ENCODE results near the gene HHATL.

HHATL gene

DNA sequence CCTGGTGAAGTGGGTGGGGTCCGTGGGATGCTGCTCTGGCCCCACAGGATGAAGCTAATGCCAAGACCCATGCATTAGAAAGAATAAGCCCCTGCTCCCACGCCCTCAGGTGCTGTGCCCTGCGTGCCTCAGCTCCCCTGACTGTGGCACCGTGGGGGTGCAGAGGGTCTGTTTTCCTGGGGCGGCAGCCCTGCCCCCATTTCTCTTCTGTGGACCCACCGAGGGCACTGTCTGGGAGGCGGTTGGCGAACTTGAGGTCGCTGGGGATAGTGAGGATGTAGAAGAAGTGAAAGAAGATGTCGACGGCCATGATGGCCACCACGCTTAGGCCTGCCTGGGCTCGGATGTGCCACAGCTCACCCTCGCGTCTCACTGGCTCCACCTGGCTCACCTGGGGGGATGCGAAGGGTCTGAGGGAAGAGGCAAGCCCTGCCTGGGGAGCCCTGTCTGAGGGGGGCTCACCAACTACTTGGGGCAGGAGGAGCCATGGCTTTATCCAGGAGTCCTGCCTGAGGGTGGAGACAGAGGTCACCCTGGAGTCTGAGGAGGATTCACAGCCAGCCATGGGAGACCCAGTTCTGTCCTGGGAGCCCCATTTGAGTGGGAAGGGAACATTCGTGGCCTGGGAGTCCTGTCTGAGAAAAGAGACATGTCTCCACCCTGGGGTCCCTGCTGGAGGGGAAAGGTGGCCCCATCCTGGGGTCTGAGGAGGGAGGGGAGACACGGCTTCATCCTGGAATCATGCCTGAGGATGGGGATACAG, 5.1 kb downstream of the HHATL start:
- no peak overlapping the region for H3K9ac ChIP-seq (ENCODE audit: low read depth in 1 of 2, low read length in 2 of 2)

DNA sequence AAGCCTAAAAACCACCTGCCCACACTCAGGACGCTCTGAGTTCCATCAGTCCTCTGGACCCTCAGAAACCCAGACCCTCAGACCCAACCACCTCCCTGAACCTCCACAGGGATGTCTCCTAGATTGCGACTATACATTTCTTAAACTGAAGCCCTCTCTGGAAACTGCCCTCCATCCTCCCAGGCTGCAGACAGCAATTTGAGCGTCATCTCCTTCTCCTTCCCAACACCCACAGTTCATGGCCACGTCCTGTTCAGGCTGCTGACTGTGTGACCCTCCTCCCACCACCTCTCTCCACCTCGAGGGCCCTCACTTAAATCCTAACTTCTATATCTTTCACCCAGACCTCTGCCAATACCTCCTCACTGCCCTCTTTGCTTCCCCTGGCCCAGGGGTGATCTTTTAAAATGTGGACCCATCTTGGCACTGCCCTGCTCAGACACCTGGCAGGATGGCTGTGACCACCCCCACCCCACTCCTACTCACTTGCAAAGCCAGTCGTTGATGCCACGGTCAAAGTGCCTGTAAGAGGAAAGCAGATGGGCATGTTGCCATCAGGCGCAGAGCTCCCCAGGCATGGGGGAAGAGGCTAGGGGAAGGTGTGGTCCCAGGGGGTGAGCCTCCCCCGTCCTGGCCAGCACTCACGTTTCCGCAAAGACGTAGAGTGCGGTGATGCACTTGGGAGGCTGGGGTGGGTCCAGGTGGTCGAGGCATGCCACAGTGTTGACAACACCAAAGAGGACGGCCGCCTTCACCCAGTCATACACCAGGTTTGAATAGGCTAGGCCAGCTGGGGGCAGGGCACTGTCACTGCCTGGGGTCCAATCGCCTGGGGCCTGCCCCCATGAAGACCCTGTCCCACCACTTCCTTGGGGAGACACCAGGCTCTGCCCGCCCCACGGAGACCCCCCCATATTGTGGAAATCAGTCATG, 6.0 kb downstream of the HHATL start:
- no peaks in the 10 kb centered on the region for H3K27me3 ChIP-seq (ENCODE audit: control insufficient read depth in 2 of 2, insufficient read depth in 2 of 2, low read length in 2 of 2)

More for the DNA sequence above, 5.1 kb downstream of the HHATL start:
- Histone ChIP-seq H3K4me3 (ENCODE audit: low read length in 2 of 2) (no peak overlapping the region), H3K4me1 (ENCODE audit: control insufficient read depth in 2 of 2, insufficient read depth in 2 of 2, low read length in 2 of 2) (no peaks in the 10 kb centered on the region), H3K27me3 (ENCODE audit: control insufficient read depth in 2 of 2, insufficient read depth in 2 of 2, low read length in 2 of 2) (no peaks in the 10 kb centered on the region), H3K9me3 (ENCODE audit: control insufficient read depth in 2 of 2, low read length in 2 of 2) (no peaks in the 10 kb centered on the region), H3K36me3 (ENCODE audit: control insufficient read depth in 2 of 2, insufficient read depth in 2 of 2, low read length in 2 of 2) (no peaks in the 10 kb centered on the region), H3K27ac (ENCODE audit: low read depth in 2 of 2, low read length in 2 of 2) (no peak overlapping the region)

DNA sequence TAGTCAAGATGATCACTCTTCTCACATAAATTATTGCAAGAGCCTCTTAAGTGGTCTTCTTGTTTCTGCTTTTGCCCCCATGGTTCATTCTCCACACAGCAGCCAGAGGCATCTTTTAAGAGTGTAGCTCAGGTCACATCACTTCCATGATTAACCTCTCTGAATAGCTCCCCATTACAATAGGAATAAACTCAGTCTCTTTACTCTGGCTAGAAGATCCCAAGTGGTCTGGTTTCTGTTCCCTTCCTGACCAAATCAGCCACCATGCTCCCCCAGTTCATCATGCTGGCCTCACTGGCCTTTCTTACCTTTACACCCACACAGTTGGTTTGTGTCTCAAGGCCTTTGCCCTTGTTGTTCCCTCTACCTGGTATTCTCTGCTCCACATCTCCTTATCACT, 8.2 kb downstream of the HHATL start:
- H3K9ac ChIP-seq (ENCODE audit: low read depth in 1 of 2, low read length in 2 of 2): no peak overlapping the region
- H3K27me3 ChIP-seq (ENCODE audit: control insufficient read depth in 2 of 2, insufficient read depth in 2 of 2, low read length in 2 of 2): no peaks in the 10 kb centered on the region
- H3K4me3 ChIP-seq (ENCODE audit: low read length in 2 of 2): no peak overlapping the region
- no peaks in the 10 kb centered on the region for H3K9me3 ChIP-seq (ENCODE audit: control insufficient read depth in 2 of 2, low read length in 2 of 2)
- no peak overlapping the region for H3K27ac ChIP-seq (ENCODE audit: low read depth in 2 of 2, low read length in 2 of 2)
- no peaks in the 10 kb centered on the region for H3K4me1 ChIP-seq (ENCODE audit: control insufficient read depth in 2 of 2, insufficient read depth in 2 of 2, low read length in 2 of 2)
- H3K36me3 ChIP-seq (ENCODE audit: control insufficient read depth in 2 of 2, insufficient read depth in 2 of 2, low read length in 2 of 2): no peaks in the 10 kb centered on the region

More for the DNA sequence above, 6.0 kb downstream of the HHATL start:
- Histone ChIP-seq H3K36me3 (ENCODE audit: control insufficient read depth in 2 of 2, insufficient read depth in 2 of 2, low read length in 2 of 2) (no peaks in the 10 kb centered on the region), H3K4me1 (ENCODE audit: control insufficient read depth in 2 of 2, insufficient read depth in 2 of 2, low read length in 2 of 2) (no peaks in the 10 kb centered on the region), H3K4me3 (ENCODE audit: low read length in 2 of 2) (no peak overlapping the region), H3K27ac (ENCODE audit: low read depth in 2 of 2, low read length in 2 of 2) (no peak overlapping the region), H3K9ac (ENCODE audit: low read depth in 1 of 2, low read length in 2 of 2) (no peak overlapping the region), H3K9me3 (ENCODE audit: control insufficient read depth in 2 of 2, low read length in 2 of 2) (no peaks in the 10 kb centered on the region)

DNA sequence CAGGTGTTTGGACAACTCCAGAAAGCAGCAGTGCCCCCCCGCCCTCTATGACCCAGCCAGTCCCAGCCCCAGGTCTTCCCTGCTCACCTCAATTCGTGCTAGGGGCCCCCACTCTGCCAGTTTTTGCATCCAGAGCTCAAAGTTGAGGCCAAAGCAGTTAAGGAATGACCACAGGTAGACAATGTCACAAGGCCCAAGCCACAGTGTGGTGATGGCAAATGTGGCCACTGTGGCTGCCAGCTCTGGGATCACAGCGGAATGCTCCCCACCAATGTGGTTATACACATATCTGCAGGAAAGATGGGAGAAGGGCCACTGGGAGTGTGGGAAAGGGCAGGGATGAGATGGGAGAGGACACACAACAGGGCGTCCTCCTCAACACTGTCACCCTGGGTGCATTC, 9.1 kb downstream of the HHATL start:
- H3K9ac ChIP-seq (ENCODE audit: low read depth in 1 of 2, low read length in 2 of 2): no peak overlapping the region
- no peaks in the 10 kb centered on the region for H3K4me1 ChIP-seq (ENCODE audit: control insufficient read depth in 2 of 2, insufficient read depth in 2 of 2, low read length in 2 of 2)
- H3K27me3 ChIP-seq (ENCODE audit: control insufficient read depth in 2 of 2, insufficient read depth in 2 of 2, low read length in 2 of 2): no peaks in the 10 kb centered on the region
- no peak overlapping the region for H3K27ac ChIP-seq (ENCODE audit: low read depth in 2 of 2, low read length in 2 of 2)
- H3K9me3 ChIP-seq (ENCODE audit: control insufficient read depth in 2 of 2, low read length in 2 of 2): no peaks in the 10 kb centered on the region
- H3K36me3 ChIP-seq (ENCODE audit: control insufficient read depth in 2 of 2, insufficient read depth in 2 of 2, low read length in 2 of 2): no peaks in the 10 kb centered on the region
- no peak overlapping the region for H3K4me3 ChIP-seq (ENCODE audit: low read length in 2 of 2)

DNA sequence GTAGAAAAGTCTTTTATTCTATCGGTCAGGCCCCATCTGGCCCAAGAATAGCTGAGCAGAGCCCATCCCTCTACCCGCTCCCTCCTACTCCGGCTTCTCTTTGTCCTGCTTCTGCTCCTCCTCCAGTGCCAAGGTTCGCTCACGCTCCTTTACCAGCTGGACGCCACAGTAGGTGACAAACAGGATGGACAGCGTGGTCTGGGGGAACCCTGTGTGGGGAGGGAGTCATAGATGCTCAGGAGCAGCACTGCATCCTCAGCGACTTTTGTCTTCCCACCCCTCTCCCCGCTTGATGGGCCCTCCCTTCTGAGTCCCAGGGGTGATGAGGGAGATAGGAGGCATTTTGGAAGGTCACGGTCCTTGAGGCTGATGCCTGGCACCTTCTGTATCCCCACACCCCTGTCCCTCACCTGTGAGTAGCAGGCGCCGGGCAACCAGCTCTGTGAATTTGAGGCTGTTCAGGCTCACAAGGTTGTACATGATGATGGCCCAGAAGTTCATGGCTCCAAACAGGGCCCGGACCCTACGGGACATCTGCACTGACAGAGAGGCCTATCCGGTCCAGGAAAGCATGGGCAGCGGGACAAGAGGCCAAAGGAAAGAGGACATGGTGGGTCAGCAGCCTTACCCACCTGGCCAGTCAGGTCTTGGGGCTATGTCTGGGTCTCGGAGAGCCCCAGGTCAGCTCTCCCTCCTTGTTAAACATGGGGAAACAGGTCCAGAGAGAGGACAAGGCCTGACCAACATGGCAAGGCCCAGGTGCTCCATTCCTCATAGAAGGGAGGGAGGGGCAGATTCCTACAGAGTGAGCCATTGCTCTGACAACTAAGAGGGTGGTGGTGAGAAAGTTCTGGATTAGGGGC, 9.7 kb downstream of the HHATL start:
- H3K4me3 ChIP-seq (ENCODE audit: low read length in 2 of 2): no peak overlapping the region
- no peak overlapping the region for H3K9ac ChIP-seq (ENCODE audit: low read depth in 1 of 2, low read length in 2 of 2)
- no peaks in the 10 kb centered on the region for H3K36me3 ChIP-seq (ENCODE audit: control insufficient read depth in 2 of 2, insufficient read depth in 2 of 2, low read length in 2 of 2)
- H3K4me1 ChIP-seq (ENCODE audit: control insufficient read depth in 2 of 2, insufficient read depth in 2 of 2, low read length in 2 of 2): no peaks in the 10 kb centered on the region
- no peak overlapping the region for H3K27ac ChIP-seq (ENCODE audit: low read depth in 2 of 2, low read length in 2 of 2)
- no peaks in the 10 kb centered on the region for H3K27me3 ChIP-seq (ENCODE audit: control insufficient read depth in 2 of 2, insufficient read depth in 2 of 2, low read length in 2 of 2)
- no peaks in the 10 kb centered on the region for H3K9me3 ChIP-seq (ENCODE audit: control insufficient read depth in 2 of 2, low read length in 2 of 2)

DNA sequence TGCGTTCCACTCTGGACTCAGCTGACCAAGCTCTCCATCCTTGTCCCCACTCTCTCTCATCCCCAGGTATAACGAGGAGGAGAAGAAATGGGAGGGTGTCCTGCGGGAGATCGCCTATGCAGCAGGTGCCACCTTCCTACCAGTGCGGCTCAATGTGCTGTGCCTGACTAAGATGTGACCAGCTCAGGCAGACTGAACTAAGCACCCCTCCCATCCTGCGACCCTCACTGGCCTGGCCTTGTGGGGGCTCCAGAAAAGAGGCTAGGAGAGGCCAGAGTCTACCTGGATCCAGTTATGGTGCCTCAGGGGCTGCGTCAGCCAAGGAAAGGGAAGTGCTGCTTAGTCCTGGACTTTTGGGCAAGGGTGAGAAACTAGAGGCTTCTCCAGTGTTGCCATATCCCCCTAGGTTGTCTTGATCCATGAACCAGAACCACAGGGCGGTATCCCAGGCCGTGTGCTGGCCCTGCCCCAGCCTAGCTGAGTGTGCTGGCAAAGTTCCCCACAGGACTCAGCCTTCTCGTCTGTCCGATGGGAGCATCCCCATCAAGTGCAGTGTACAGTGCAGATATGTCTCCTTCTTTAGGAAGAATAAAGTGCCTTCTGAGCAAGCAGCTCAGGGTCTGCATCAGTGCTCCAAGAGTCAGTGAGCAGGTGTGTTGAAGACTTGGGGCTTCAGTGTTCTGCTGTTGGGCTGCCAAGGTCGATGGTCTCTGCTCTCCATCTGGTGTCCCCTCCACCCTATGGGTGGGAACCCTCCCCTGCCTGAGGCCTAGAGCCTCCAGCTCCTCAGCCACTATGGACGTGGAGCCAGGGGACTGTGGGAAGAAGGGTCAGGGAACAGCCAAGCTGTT, 10.6 kb downstream of the HHATL start:
- H3K9ac ChIP-seq (ENCODE audit: low read depth in 1 of 2, low read length in 2 of 2): no peak overlapping the region
- no peak overlapping the region for H3K27ac ChIP-seq (ENCODE audit: low read depth in 2 of 2, low read length in 2 of 2)
- no peaks in the 10 kb centered on the region for H3K9me3 ChIP-seq (ENCODE audit: control insufficient read depth in 2 of 2, low read length in 2 of 2)
- H3K4me3 ChIP-seq (ENCODE audit: low read length in 2 of 2): no peak overlapping the region
- no peaks in the 10 kb centered on the region for H3K4me1 ChIP-seq (ENCODE audit: control insufficient read depth in 2 of 2, insufficient read depth in 2 of 2, low read length in 2 of 2)
- no peaks in the 10 kb centered on the region for H3K36me3 ChIP-seq (ENCODE audit: control insufficient read depth in 2 of 2, insufficient read depth in 2 of 2, low read length in 2 of 2)
- no peaks in the 10 kb centered on the region for H3K27me3 ChIP-seq (ENCODE audit: control insufficient read depth in 2 of 2, insufficient read depth in 2 of 2, low read length in 2 of 2)

DNA sequence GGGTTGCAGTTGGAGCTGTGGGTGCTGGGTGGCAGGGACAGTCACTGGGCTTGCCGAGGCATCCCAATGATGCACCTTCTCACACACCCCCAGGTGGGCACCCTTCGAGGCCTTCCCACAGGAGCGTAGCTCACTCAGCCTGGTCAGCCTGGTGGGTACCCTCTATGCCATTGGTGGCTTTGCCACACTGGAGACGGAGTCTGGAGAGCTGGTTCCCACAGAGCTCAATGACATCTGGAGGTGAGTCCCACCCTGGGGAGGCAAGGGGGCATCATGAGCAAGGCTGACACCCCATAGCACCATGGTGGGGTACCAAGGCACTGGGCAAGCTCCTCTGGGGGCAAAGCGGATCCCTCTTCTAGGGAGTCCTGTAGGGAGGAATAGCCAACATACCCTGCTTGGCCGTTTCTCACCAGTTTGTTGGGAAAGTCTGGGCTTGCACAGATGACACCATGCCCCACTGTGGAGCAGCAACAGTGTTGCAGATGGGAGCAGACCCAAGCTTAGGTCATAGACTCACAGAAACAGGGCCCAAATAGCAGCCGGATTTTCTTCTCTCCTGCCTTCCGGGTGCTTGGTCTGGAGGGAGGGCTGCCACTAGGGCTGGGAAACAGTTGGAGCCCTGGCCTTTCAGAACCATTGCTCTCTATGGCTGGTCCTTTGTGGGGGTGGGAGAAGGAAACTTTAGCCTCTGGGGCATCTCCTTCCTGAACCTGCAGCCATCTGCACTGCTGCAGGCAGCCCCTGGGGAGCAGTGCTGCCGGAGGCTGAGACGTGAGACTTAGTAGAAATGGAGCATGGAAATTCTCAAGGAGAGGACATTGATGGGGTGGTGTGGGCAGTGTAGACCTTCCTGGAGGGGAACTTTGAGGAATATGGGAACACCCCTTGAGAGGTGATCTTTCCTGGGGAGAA, 11.6 kb downstream of the HHATL start:
- Histone ChIP-seq H3K9ac (ENCODE audit: low read depth in 1 of 2, low read length in 2 of 2) (no peak overlapping the region), H3K4me1 (ENCODE audit: control insufficient read depth in 2 of 2, insufficient read depth in 2 of 2, low read length in 2 of 2) (no peaks in the 10 kb centered on the region), H3K27me3 (ENCODE audit: control insufficient read depth in 2 of 2, insufficient read depth in 2 of 2, low read length in 2 of 2) (no peaks in the 10 kb centered on the region), H3K27ac (ENCODE audit: low read depth in 2 of 2, low read length in 2 of 2) (no peak overlapping the region), H3K9me3 (ENCODE audit: control insufficient read depth in 2 of 2, low read length in 2 of 2) (no peaks in the 10 kb centered on the region), H3K4me3 (ENCODE audit: low read length in 2 of 2) (no peak overlapping the region), H3K36me3 (ENCODE audit: control insufficient read depth in 2 of 2, insufficient read depth in 2 of 2, low read length in 2 of 2) (no peaks in the 10 kb centered on the region)

DNA sequence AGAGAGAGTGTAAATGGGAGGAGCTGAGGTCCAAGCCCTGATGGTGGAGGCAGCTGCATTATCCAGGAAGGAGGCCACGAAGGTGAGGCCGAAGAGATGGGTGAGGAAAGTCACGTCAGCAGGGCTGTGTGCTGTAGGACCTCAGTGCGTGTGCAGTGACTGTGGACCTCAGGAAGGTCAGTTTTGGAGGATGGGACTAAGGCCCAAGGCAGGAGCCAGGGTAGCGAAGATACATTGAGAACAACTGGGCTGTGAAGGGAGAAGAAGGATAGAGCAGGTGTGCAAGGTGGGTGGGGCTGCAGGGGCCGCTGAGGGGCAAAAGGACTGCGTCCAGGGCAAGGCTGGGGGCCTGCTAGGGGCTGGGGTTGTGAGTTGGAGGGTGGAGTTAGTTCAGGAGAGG, 12.4 kb downstream of the HHATL start:
- no peak overlapping the region for H3K4me3 ChIP-seq (ENCODE audit: low read length in 2 of 2)
- no peaks in the 10 kb centered on the region for H3K4me1 ChIP-seq (ENCODE audit: control insufficient read depth in 2 of 2, insufficient read depth in 2 of 2, low read length in 2 of 2)
- H3K27ac ChIP-seq (ENCODE audit: low read depth in 2 of 2, low read length in 2 of 2): no peak overlapping the region
- H3K27me3 ChIP-seq (ENCODE audit: control insufficient read depth in 2 of 2, insufficient read depth in 2 of 2, low read length in 2 of 2): no peaks in the 10 kb centered on the region
- no peak overlapping the region for H3K9ac ChIP-seq (ENCODE audit: low read depth in 1 of 2, low read length in 2 of 2)
- H3K36me3 ChIP-seq (ENCODE audit: control insufficient read depth in 2 of 2, insufficient read depth in 2 of 2, low read length in 2 of 2): no peaks in the 10 kb centered on the region
- H3K9me3 ChIP-seq (ENCODE audit: control insufficient read depth in 2 of 2, low read length in 2 of 2): no peaks in the 10 kb centered on the region
